HG03064 (cell line): ENCODE measurements around the gene MARCHF3.

ENCODE experiments used
- ATAC-seq: cut with Tn5 transposase; IDR thresholded peaks from one replicate; pipeline ENCODE4 v1.9.1; 2021; ENCODE audit warnings: low read depth; ENCODE audit not compliant: unreplicated experiment

MARCHF3 gene

DNA sequence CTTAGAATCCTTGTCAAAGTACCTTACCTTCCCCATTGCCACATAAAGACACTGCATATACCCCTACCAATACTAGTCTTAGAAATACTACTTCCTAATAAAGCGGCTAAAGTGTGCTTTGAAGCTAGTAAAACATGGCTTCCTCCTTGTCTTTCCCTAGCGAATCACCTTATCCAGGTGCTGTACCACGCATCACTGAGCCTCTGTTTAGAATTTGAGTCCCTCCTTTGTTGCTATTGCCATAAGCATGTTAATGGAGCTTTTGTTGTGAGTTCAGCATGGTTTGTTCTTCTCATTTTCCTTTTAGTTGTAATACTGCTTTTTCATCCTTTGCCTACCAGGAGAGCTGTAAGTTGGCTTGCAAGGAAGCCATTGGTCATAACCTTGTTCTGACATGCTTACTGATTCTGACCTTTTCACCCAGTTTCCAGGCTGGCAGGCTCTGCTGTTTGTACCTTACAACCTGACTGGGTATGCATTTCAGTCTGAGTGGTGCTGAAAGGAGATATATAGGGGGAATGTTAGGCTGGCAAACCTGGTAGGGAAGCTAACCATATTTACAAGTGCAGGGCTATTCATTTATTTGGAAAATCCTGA, 203.6 kb downstream of the MARCHF3 start:
- ATAC-seq: no peak

DNA sequence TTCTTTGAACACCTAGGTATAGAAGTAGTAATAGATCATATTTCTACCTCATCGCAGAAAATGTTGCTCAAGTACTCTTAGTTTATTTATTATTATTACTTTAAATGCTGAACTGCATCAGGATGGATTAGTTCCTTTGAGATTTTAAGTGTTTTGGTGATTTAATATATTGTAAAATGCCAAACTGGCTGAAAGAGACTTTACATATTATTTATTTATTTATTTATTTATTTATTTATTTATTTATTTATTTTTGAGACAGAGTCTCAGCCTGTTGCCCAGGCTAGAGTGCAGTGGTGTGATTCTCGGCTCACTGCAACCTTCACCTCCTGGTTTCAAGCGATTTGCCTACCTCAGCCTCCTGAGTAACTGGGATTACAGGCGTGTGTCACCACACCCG, 211.1 kb downstream of the MARCHF3 start:
- no peak for ATAC-seq

DNA sequence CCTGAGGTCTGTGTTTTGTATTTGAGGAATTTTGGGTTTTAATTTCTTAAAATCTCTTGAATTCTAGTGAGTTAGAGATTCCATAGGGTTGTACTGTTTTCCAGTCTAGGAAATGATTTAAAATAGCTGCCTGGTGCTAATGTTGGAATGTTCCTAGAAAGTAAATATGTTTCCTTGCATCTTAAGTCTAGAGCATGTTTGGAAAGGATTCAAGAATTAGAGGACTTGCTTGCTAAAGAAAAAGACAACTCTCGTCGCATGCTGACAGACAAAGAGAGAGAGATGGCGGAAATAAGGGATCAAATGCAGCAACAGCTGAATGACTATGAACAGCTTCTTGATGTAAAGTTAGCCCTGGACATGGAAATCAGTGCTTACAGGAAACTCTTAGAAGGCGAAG, 211.6 kb downstream of the MARCHF3 start:
- ATAC-seq: no peak
